Hepatocyte (in vitro differentiated cells): ENCODE data around the gene VANGL1. TPM values are rescaled to one million over a fixed set of nuclear protein-coding genes. Genes with fewer than 3 reads are reported as not detected.

Experiments
- DNase-seq: peaks from one replicate; pipeline ENCODE4 v3.0.0-alpha.2; 2016; ENCODE audit warnings: low spot score
- H2AFZ ChIP-seq: fragments of 200-600 bp; sonication (generic); 2 replicates; pipeline ENCODE4 v1.6.0; 2016; ENCODE audit warnings: antibody characterized with exemption, mild to moderate bottlenecking
- H3K27ac ChIP-seq: fragments of 200-600 bp; sonication (generic); 2 replicates; pipeline ENCODE4 v1.5.1; 2016; ENCODE audit warnings: mild to moderate bottlenecking
- H3K27me3 ChIP-seq: fragments of 200-600 bp; sonication (generic); 2 replicates; pipeline ENCODE4 v1.6.1; 2016
- H3K36me3 ChIP-seq: fragments of 200-600 bp; sonication (generic); replicated peaks from 2 replicates; pipeline ENCODE4 v1.5.1; 2016; ENCODE audit warnings: low read depth; ENCODE audit not compliant: insufficient read depth
- H3K4me1 ChIP-seq: fragments of 200-600 bp; sonication (generic); 2 replicates; pipeline ENCODE4 v1.5.1; 2016; ENCODE audit warnings: mild to moderate bottlenecking, moderate library complexity; ENCODE audit not compliant: insufficient read depth
- H3K4me2 ChIP-seq: fragments of 200-600 bp; sonication (generic); 2 replicates; pipeline ENCODE4 v1.6.0; 2016
- H3K4me3 ChIP-seq: fragments of 200-600 bp; sonication (generic); 2 replicates; pipeline ENCODE4 v1.5.1; 2016; ENCODE audit warnings: mild to moderate bottlenecking
- H3K79me2 ChIP-seq: fragments of 200-600 bp; sonication (generic); 2 replicates; pipeline ENCODE4 v1.6.0; 2017; ENCODE audit warnings: mild to moderate bottlenecking
- H3K9me2 ChIP-seq: fragments of 200-600 bp; sonication (generic); replicated peaks from 2 replicates; pipeline ENCODE4 v1.6.0; 2017; ENCODE audit warnings: mild to moderate bottlenecking; ENCODE audit not compliant: insufficient read depth
- H3K9me3 ChIP-seq: fragments of 200-600 bp; sonication (generic); 2 replicates; pipeline ENCODE4 v1.5.1; 2016; ENCODE audit warnings: low read depth, mild to moderate bottlenecking
- H4K20me1 ChIP-seq: fragments of 200-600 bp; sonication (generic); 2 replicates; pipeline ENCODE4 v1.6.0; 2016; ENCODE audit warnings: mild to moderate bottlenecking; ENCODE audit not compliant: insufficient read depth, poor library complexity, severe bottlenecking
- CTCF ChIP-seq: fragments of 200-600 bp; sonication (generic); IDR thresholded peaks from 2 replicates; pipeline ENCODE4 v1.5.1; 2016; ENCODE audit warnings: antibody characterized with exemption, mild to moderate bottlenecking; ENCODE audit not compliant: poor library complexity
- EZH2 ChIP-seq: fragments of 200-600 bp; sonication (generic); IDR thresholded peaks from 2 replicates; pipeline ENCODE4 v1.6.1; 2016; ENCODE audit warnings: antibody characterized with exemption, mild to moderate bottlenecking, borderline replicate concordance
- EZH2phosphoT487 ChIP-seq: fragments of 200-600 bp; sonication (generic); IDR thresholded peaks from one replicate; pipeline ENCODE4 v1.6.1; 2018; ENCODE audit warnings: antibody characterized with exemption, mild to moderate bottlenecking, low read depth, moderate library complexity; ENCODE audit not compliant: unreplicated experiment, severe bottlenecking
- WGBS: methylation state at CpG from one replicate; pipeline ENCODE4 v1.1.6; 2016; ENCODE audit warnings: low lambda C conversion rate; ENCODE audit errors: missing lambda C conversion rate; 5-methylcytosine and 5-hydroxymethylcytosine counted together
- polyA plus RNA-seq: library from polyadenylated mRNA; unstranded; fragments of >200 nt; fragmentation: Nextera tagmentation; extraction: Ambion mirVana; gene quantifications from 2 replicates; pipeline ENCODE4 v1.2.1, GENCODE V29; 2016
- total RNA-seq: library from RNA; depleted of rRNA; stranded (reverse); fragments of >200 nt; gene quantifications from 2 replicates; pipeline ENCODE4 v1.2.3, GENCODE V29; 2014

The VANGL1 gene
- total and polyA plus RNA-seq, 2 experiments from 2014 or later, result 11.6 to 12.1 TPM

GRCh38 chr1:115687744-115688143 lies 46.0 kb downstream of the VANGL1 start:
- H3K27ac ChIP-seq, result no peak overlapping the region
- no peaks in the 10 kb centered on the region for H3K27me3 ChIP-seq
- no peak overlapping the region for H2AFZ ChIP-seq
- no peaks in the 10 kb centered on the region for H3K9me3 ChIP-seq
- no peaks in the 10 kb centered on the region for H3K36me3 ChIP-seq
- H3K9me2 ChIP-seq, result no peaks in the 10 kb centered on the region
- no peaks in the 10 kb centered on the region for H3K4me1 ChIP-seq
- H3K4me2 ChIP-seq, result no peak overlapping the region
- TF ChIP-seq EZH2phosphoT487 (no peak), EZH2 (no peak), CTCF (no peak)
- 100% methylated on average over 3 of the region's 3 CpGs for WGBS
- no peak overlapping the region for H3K4me3 ChIP-seq
- no peaks in the 10 kb centered on the region for H4K20me1 ChIP-seq
- no peak for DNase-seq
- no peaks in the 10 kb centered on the region for H3K79me2 ChIP-seq

GRCh38 chr1:115690972-115691371 lies 49.2 kb downstream of the VANGL1 start:
- WGBS, result 93% methylated on average over 8 of the region's 8 CpGs
- Histone ChIP-seq H3K27ac (no peak overlapping the region), H2AFZ (no peak overlapping the region), H3K9me2 (no peaks in the 10 kb centered on the region), H3K4me3 (no peak overlapping the region), H3K79me2 (no peaks in the 10 kb centered on the region), H3K9me3 (no peaks in the 10 kb centered on the region), H4K20me1 (no peaks in the 10 kb centered on the region), H3K36me3 (no peaks in the 10 kb centered on the region), H3K4me2 (no peak overlapping the region), H3K27me3 (no peaks in the 10 kb centered on the region), H3K4me1 (no peaks in the 10 kb centered on the region)
- DNase-seq, result no peak
- TF ChIP-seq EZH2 (no peak), CTCF (no peak), EZH2phosphoT487 (no peak)

GRCh38 chr1:115692224-115692623 lies 50.5 kb downstream of the VANGL1 start:
- H3K4me1 ChIP-seq, result no peaks in the 10 kb centered on the region
- H3K9me3 ChIP-seq, result no peaks in the 10 kb centered on the region
- no peaks in the 10 kb centered on the region for H3K36me3 ChIP-seq
- H3K79me2 ChIP-seq, result no peaks in the 10 kb centered on the region
- no peak overlapping the region for H3K27ac ChIP-seq
- no peak for TF ChIP-seq EZH2
- no peak for TF ChIP-seq EZH2phosphoT487
- no peak for TF ChIP-seq CTCF
- no peak overlapping the region for H3K4me3 ChIP-seq
- H3K9me2 ChIP-seq, result no peaks in the 10 kb centered on the region
- no peak overlapping the region for H2AFZ ChIP-seq
- no peak for DNase-seq
- H4K20me1 ChIP-seq, result no peaks in the 10 kb centered on the region
- H3K27me3 ChIP-seq, result no peaks in the 10 kb centered on the region
- WGBS, result 97% methylated on average over 4 of the region's 4 CpGs
- H3K4me2 ChIP-seq, result no peak overlapping the region

- no peak overlapping the region for H3K4me2 ChIP-seq
- TF ChIP-seq CTCF, result no peak
- TF ChIP-seq EZH2, result no peak
- TF ChIP-seq EZH2phosphoT487, result no peak
- WGBS, result 85% methylated on average over 3 of the region's 3 CpGs
- no peaks in the 10 kb centered on the region for H3K4me1 ChIP-seq
- H3K4me3 ChIP-seq, result no peak overlapping the region
- no peaks in the 10 kb centered on the region for H3K36me3 ChIP-seq
- H3K9me2 ChIP-seq, result no peaks in the 10 kb centered on the region
- no peaks in the 10 kb centered on the region for H3K79me2 ChIP-seq
- H4K20me1 ChIP-seq, result no peaks in the 10 kb centered on the region
- no peaks in the 10 kb centered on the region for H3K9me3 ChIP-seq
- DNase-seq, result no peak
- no peak overlapping the region for H2AFZ ChIP-seq
- H3K27me3 ChIP-seq, result no peaks in the 10 kb centered on the region
- no peak overlapping the region for H3K27ac ChIP-seq
Measured at GRCh38 chr1:115694805-115695204, 53.0 kb downstream of the VANGL1 start.
